ENCODE data around the gene CD300LG. TPM values are rescaled to one million over a fixed set of nuclear protein-coding genes. Genes with fewer than 3 reads are reported as not detected.
"Not testable (repeated sequence)": the region's sequence is repeated elsewhere in the genome, so short reads cannot be mapped to it uniquely, and the experiment has no call there.

The CD300LG gene, protein sequence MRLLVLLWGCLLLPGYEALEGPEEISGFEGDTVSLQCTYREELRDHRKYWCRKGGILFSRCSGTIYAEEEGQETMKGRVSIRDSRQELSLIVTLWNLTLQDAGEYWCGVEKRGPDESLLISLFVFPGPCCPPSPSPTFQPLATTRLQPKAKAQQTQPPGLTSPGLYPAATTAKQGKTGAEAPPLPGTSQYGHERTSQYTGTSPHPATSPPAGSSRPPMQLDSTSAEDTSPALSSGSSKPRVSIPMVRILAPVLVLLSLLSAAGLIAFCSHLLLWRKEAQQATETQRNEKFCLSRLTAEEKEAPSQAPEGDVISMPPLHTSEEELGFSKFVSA
- 13.7 TPM for total RNA-seq
- long read RNA-seq, partial matches to known transcripts, result 1 of 13 reads
- long read RNA-seq, other reads (novel, unspliced or antisense), result 12 of 13 reads

- intact Hi-C loops (cut with DNase I), result loop anchor here (5.0 kb wide), 2 partner anchors 70 to 150 kb away; partner anchors contain the start of gene DUSP3
- no peak for DNase-seq (ENCODE audit: low spot score)
Observed at GRCh38 chr17:43846963-43847371, at the start of gene CD300LG. Gene CD300LG (plus strand): TSS chr17:43847176. CDS start chr17:43847217, 41 bp downstream.

DNA sequence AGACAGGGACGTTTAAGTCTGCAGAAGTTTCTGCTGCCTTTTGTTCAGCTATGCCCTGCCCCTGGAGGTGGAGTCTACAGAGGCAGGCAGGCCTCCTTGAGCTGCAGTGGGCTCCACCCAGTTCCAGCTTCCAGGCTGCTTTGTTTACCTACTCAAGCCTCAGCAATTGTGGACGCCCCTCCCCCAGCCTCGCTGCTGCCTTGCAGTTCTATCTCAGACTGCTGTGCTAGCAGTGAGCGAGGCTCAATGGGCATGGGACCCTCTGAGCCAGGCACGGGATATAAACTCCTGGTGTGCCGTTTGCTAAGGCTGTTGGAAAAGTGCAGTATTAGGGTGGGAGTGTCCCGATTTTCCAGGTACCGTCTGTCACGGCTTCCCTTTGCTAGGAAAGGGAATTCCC, 49.0 kb upstream of the CD300LG start:
- intact Hi-C loops (cut with DNase I); DNase-seq (ENCODE audit: low spot score): not testable (repeated sequence)

GRCh38 chr17:43799047-43799446, 47.9 kb upstream of the CD300LG start:
- no peak for DNase-seq (ENCODE audit: low spot score)
- intact Hi-C loops (cut with DNase I), result no loop called here

DNA sequence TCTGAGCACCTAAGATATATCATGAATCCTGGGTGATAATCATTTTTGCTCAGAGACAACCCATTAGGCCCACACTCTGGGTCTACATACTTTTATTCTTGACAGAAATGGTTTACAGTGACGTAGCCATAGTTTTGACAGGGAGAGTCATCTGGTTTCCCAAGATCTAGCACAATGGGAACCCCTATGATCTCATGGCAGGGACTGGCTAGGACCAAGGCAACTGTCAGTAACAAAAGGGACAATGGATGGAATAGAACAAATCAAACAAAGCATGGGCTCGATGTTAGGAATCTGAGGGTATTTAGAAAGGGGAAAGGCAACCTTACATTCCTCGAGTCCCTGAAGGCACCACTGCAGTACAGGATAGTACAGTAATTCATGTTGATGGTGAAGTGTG, 46.2 kb upstream of the CD300LG start:
- intact Hi-C loops (cut with DNase I), result no loop called here
- no peak for DNase-seq (ENCODE audit: low spot score)

DNA sequence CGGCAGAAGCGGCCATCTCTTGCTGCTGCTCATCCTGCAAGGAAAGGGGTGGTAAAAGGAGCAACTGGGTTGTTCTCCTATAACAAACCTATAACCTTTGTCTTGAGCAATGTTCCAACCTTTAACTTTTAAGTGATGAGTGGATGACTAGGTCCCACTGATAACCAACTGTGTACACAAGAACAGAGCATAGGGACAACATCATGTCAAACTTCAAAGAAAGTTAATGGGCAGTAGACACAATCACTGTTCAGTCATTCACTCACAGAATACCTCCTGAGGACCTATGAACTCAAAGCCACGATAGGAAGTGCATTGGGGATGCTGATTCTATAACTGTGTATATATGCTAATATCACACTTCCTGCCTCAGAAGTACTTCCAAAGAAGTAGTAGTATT, 45.1 kb upstream of the CD300LG start:
- intact Hi-C loops (cut with DNase I), result no loop called here
- DNase-seq (ENCODE audit: low spot score), result no peak

DNA sequence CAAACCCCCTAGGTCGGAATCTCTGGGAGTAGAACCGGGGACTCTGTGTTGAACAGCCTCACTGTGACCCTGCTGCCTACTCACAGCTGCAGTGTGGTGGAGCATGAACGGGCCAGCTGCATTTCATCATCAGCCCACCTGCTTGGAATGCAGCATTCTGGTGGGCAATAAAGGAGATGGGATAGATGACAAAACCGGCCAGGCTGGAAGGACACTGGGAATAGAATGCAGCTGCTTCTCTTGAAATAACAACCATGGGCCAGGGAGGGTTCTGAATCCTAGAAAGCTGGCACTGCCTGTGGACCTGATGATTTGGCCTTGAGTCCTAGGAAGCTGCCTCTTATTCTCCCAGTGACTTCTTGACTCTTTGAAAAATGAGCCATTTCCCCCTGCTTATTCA, 43.2 kb upstream of the CD300LG start:
- intact Hi-C loops (cut with DNase I), result no loop called here

GRCh38 chr17:43805117-43805516, 41.9 kb upstream of the CD300LG start:
- no peak for DNase-seq (ENCODE audit: low spot score)
- intact Hi-C loops (cut with DNase I), result no loop called here

More for the DNA sequence above, 43.2 kb upstream of the CD300LG start:
- no peak for DNase-seq (ENCODE audit: low spot score)

DNA sequence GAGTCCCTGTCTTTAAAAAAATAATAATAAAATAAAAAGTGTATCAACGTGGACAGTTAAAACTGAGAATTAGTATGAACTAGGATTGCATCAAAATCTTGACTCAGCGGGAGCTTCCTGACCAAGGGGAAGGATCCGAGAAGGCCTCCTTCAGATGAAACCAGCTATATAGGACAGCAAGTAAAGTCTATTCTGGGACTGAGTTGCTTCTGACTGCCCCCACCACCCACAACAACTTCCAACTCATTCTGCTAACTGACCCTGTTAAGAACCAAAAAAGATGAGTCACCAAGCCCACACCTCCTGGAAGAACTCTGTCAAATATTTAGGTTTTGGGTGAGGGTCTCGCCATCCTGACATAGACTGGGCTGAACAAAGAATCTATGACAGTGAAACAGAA, 38.9 kb upstream of the CD300LG start:
- intact Hi-C loops (cut with DNase I), result no loop called here
- no peak for DNase-seq (ENCODE audit: low spot score)

DNA sequence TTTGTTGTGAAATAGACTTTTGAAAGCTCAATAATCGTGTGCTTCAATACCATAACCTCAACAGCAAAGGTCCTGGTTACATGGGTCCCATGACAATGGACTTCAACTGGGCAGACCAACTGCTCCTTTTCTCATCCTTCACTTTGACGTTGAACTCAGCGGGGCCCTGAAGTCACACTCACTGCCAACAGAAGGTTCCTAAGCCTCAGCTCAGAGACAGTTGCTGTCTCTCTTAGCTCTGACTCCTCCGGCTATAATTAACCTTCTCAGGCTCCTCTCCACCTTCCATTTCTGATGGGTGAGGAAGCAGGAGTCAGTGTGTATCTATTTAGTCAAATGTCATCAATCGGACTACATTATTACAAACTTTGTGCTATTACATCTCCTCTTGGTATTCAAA, 37.9 kb upstream of the CD300LG start:
- DNase-seq (ENCODE audit: low spot score), result no peak
- intact Hi-C loops (cut with DNase I), result no loop called here

DNA sequence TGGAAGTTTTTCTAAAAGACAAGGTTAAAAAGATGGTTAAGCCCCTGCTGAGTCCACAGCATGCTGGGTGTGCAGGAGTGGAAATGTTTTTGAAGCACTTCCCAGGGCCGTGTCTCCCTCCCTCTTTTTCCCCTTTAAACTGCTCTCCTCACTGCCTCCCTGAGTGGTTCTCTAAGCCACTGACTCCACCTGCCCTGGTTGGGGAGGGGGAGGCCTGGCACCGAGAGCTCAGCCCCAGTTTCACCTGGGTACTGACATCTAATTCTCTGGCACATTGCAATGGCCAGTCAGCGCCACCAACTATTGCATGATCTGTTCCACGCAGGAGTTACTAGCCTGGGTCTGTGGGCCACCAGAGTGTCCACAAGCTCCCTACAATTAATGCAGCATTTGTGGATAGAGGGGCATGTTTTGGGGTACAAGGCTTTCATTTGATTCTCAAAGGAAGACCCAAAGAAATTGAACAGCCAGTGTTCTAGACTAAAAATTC, 36.7 kb upstream of the CD300LG start:
- no peak for DNase-seq (ENCODE audit: low spot score)
- intact Hi-C loops (cut with DNase I), result no loop called here

- intact Hi-C loops (cut with DNase I), result no loop called here
- no peak for DNase-seq (ENCODE audit: low spot score)
Observed at GRCh38 chr17:43810823-43811222, 36.2 kb upstream of the CD300LG start.

GRCh38 chr17:43812396-43813265, 34.3 kb upstream of the CD300LG start:
- no peak for DNase-seq (ENCODE audit: low spot score)
- intact Hi-C loops (cut with DNase I), result no loop called here

- intact Hi-C loops (cut with DNase I), result no loop called here
- DNase-seq (ENCODE audit: low spot score), result no peak
Observed at GRCh38 chr17:43813386-43813785, 33.6 kb upstream of the CD300LG start.

- no peak for DNase-seq (ENCODE audit: low spot score)
- intact Hi-C loops (cut with DNase I), result no loop called here
Observed at GRCh38 chr17:43814026-43814425, 33.0 kb upstream of the CD300LG start.

- intact Hi-C loops (cut with DNase I), result no loop called here
- no peak for DNase-seq (ENCODE audit: low spot score)
Observed at GRCh38 chr17:43814714-43815113, 32.3 kb upstream of the CD300LG start.

DNA sequence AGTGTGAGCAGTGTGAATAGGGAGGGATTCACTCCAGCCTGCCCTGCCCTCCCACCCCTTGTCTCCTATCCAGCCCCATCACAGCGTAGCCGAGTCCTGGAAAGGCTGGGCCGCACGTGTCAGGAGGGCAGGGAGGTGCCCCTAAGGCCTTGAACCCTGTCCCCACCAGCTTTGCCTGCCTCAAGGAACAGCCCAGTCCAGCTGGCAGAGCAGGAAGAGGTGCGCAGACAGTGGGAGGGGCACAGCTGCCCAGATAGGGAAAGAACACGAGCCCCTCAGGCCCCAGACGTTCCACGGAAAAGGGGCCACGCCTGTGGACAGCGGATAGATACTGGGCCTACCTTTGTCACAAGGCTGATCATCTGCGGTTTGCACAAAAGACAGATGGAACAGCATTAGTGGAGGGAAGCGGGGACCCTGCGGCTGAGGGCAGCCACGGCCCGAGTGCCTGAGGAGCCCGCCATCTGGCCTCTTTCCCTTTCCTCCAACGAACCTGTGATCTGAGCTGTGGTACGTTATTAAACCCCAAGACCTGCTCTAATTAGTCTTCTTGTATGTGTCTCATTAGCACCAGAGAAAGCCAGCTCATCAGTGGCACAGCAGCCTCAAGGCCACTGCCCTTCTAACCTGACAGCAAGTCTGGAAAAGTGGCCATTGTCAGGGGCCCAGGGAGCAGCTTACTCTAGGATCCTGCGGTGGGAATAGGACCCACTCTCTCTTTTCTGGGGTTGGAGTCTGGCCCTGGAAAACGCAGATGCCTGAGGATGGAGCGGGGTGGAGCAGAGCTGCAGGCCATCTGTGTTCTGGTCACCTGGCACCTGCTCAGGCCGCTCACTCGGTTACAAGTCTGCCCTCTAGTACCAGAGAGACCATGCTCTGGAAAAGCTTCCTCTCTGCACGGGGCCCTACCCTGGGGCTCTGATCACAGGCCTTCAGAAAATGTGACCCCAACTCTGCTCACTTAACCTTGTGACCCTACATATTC, 30.3 kb upstream of the CD300LG start:
- DNase-seq (ENCODE audit: low spot score), result no peak
- intact Hi-C loops (cut with DNase I), result no loop called here

DNA sequence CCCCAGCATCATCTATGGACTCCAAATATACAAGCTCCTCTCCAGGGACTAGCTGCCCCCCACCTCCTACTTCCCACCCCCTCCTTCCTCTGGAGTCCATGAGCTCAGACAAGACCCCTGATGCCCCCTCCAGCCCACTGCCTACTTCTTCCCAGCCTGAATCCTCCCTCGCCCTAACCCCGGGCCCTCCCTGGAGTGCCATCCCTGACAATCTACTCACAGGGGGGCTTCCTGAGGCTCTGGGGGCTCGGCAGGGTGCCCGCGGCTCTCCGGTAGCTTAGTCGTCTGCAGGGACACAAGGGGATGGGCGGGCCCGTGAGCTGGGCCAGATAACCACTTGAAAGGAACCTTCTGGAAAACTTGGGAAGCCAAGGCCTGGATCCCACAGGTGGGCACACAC, 29.1 kb upstream of the CD300LG start:
- DNase-seq (ENCODE audit: low spot score), result no peak
- intact Hi-C loops (cut with DNase I), result no loop called here

DNA sequence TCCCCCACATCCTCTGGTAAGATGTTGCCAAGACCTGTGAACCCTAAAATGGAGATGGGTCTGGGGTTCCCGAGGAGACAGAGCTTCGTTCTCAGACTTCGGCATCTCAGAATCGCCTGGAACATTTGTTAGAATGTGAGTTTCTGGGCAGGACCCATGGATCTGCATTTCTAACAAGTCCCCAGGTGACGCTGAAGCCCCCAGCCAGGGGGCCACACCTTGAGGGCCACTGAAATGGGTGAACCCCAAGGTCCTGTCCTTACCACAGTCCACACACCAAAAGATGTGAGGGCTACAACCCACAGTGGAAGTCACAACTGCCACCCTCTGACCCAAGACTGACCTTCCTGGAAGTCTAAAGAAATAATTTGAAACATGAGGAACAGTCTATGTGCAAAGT, 28.0 kb upstream of the CD300LG start:
- no peak for DNase-seq (ENCODE audit: low spot score)
- intact Hi-C loops (cut with DNase I), result no loop called here

- intact Hi-C loops (cut with DNase I), result no loop called here
- no peak for DNase-seq (ENCODE audit: low spot score)
Observed at GRCh38 chr17:43820759-43821158, 26.2 kb upstream of the CD300LG start.

All from cardiac septum (tissue), 1 donor.